GM21447 (cell line): ENCODE results near the gene ITPR2.
"Not testable (repeated sequence)": the region's sequence is repeated elsewhere in the genome, so short reads cannot be mapped to it uniquely, and the experiment has no call there.

Source experiments
- ATAC-seq: cut with Tn5 transposase; IDR thresholded peaks from one replicate; pipeline ENCODE4 v1.9.1; 2021; ENCODE audit not compliant: unreplicated experiment

Gene ITPR2

GRCh38 chr12:26530461-26530860 lies 302.5 kb downstream of the ITPR2 start:
- no peak for ATAC-seq

GRCh38 chr12:26528943-26529342 lies 304.1 kb downstream of the ITPR2 start:
- ATAC-seq, result no peak

GRCh38 chr12:26527682-26528081 lies 305.3 kb downstream of the ITPR2 start:
- ATAC-seq, result no peak

- ATAC-seq, result no peak
Measured at GRCh38 chr12:26524862-26525465, 308.0 kb downstream of the ITPR2 start.

- ATAC-seq, result no peak
Measured at GRCh38 chr12:26523708-26524150, 309.3 kb downstream of the ITPR2 start.

- no peak for ATAC-seq
Measured at GRCh38 chr12:26520869-26521268, 312.1 kb downstream of the ITPR2 start.

DNA sequence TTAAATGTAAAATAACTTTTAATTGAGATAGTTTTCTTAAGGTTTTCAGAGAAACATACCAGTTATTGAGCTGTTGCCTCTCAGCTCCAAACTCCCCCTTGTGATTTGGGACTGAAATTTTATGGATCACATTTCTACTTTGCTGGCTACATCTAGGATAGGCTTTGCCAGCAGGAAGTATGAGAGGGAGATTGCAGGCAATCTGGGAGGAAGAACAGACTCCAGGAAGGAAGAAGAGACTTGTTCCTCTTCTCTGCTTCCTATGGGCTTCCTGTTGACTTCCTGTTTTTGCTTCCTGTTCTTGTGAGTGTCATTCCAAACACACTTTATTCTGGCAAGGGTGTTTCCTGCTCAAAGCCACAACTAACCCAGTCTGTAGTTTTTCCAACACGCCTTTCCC lies 312.9 kb downstream of the ITPR2 start:
- no peak for ATAC-seq

DNA sequence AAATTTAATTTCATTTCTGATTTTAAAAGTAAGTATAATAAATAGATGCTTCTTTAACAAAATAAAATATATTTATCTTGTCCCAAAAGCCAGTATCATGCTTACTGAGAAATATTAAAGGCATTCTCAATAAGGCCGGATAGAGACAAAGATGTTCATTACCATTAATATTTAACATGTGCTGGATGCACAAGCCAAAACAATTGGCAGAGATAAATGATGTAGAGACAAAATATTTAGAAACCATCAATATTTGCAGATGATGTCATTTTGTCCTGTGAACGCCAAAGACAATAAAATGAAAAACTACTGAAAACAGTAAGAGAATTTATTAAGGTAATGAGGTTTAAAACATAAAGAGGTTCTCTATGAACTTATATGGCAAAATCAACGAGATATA lies 313.5 kb downstream of the ITPR2 start:
- ATAC-seq, result no peak

DNA sequence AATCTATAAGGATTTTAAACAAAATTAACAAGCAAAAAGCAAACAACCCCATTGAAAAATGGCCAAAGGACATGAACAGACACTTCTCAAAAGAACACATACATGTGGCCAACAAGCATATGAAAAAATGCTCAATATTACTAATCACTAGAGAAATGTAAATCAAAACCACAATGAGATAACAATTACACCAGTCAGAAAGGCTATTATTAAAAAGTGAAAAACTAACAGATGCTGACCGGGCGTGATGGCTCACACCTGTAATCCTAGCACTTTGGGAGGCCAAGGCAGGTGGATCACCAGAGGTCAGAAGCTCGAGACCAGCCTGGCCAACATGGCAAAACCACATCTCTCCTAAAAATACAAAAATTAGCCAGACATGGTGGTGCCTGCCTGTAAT lies 315.7 kb downstream of the ITPR2 start:
- not testable (repeated sequence) for ATAC-seq

DNA sequence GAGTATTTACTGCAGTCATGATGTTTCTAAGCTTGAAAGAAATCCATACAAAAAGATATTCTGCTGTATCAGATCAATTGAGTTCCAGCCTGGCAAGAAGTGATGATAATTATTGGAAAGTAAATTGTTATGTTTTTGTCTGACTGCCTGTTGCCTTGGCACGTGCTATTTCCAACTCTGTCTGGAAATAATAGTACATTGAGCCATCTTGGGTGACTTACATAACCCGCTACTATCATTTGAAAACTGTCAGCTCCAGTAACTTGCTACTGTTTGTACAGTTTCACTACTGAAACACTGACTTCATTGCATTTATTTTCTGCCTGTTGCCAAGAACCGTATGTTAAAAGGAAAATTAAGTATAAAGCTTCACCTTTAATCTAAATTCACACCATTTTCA lies 318.6 kb downstream of the ITPR2 start:
- ATAC-seq, result no peak

GRCh38 chr12:26513363-26514043 lies 319.5 kb downstream of the ITPR2 start:
- ATAC-seq, result no peak

DNA sequence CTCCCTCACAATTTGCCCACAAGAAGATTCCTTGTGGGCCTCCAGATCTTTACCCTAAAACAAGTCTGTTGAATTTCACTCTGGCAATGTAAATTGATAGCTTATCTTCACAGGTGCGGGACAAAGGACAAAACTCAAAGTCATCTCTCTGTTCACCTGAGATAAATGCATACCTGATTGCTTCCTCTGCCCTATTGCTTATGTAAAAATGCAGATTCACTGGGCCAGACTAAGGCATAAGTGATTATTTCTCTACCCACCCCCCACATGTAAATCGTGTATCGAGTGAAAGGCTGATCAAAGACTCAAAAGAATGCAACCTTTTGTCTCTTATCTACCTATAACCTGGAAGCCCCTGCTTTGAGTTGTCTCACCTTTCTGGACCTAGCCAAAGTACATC lies 320.8 kb downstream of the ITPR2 start:
- no peak for ATAC-seq

DNA sequence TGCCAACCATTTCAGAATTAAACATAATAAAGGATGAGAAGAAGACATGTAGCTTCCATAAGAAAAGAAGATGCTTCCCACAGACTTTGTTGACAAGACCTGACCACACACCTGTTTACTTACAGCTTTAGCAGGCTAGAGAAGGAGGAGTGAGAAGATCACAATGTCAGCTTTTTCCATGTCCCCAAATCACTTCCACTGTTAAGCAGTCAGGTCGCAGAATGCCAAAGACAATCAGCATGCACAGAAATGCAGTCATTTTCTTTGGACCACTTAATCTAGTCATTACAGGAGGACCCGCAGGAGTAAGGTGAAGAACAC lies 322.7 kb downstream of the ITPR2 start:
- no peak for ATAC-seq

GRCh38 chr12:26507613-26508012 lies 325.4 kb downstream of the ITPR2 start:
- ATAC-seq, result no peak

- ATAC-seq, result no peak
Measured at GRCh38 chr12:26499979-26500640, 332.9 kb downstream of the ITPR2 start.

DNA sequence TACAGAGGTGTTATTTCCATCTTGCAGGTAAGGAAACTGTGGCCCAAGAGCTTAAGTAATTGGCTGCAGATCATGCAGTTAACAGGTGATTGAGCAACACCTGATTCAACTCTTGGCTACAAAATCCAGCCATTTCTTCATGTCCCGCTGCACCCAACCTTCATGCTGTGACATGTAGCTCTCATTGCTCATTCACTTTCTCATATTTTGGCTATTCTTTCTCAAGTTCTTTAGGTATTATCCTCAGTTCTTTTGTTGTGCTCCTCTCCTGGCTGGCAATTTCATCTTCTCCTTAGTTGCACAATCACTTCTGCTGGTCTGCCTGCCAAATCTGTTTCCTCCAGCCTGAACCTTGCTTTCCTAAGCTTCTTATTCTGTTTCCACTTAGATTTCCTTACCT lies 336.8 kb downstream of the ITPR2 start:
- ATAC-seq, result no peak

- ATAC-seq, result no peak
Measured at GRCh38 chr12:26493656-26494055, 339.3 kb downstream of the ITPR2 start.

- no peak for ATAC-seq
Measured at GRCh38 chr12:26492406-26492805, 340.6 kb downstream of the ITPR2 start.

DNA sequence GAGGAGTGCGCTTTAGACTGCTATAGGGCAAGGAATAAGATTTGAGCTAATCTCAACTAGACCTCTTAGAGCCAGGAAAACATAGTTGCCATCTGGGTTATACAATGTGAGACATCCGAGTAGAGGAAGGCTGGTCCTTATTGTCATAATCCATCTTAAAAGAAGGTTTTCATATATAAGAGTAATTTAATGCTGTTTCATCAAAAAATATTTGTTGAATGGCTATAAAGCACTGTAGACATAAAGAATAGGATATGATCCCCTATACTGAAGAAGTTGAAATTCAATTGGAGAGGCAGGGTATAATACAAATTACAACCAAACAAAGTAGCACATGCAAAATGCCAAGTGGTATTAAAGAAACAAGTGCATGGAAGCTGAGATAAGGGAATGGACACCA lies 343.1 kb downstream of the ITPR2 start:
- ATAC-seq, result no peak

GRCh38 chr12:26488351-26488750 lies 344.6 kb downstream of the ITPR2 start:
- ATAC-seq, result no peak

- ATAC-seq, result peak; percentile 92
Measured at GRCh38 chr12:26473291-26473690, 359.7 kb downstream of the ITPR2 start.

GRCh38 chr12:26471560-26471959 lies 361.4 kb downstream of the ITPR2 start:
- ATAC-seq, result peak; percentile 76
